Prostate gland (tissue), 2 donors: Measurements from ENCODE around the gene NAA80. TPM values are rescaled to one million over a fixed set of nuclear protein-coding genes. Genes with fewer than 3 reads are reported as not detected.

Experiments used
- DNase-seq: peaks from one replicate; pipeline ENCODE4 v3.0.0-alpha.2; 2019; ENCODE audit warnings: low spot score
- H3K27ac ChIP-seq, 2 donors: fragments of 200-600 bp; sonication (generic); 2 replicates each; pipeline ENCODE4 v1.5.1; 2017 to 2019
- H3K27me3 ChIP-seq: fragments of 200-600 bp; sonication (generic); replicated peaks from 2 replicates; pipeline ENCODE4 v1.5.1; 2019; ENCODE audit not compliant: insufficient read depth
- H3K36me3 ChIP-seq, 2 donors: fragments of 200-600 bp; sonication (generic); 1 replicate in 1 of 2; 2 replicates in 1 of 2; pipeline versions ENCODE4 v1.5.1 to v1.8.1; 2017 to 2019
- H3K4me1 ChIP-seq: fragments of 200-600 bp; sonication (generic); replicated peaks from 2 replicates; pipeline ENCODE4 v1.5.1; 2019
- H3K4me3 ChIP-seq, 2 donors: fragments of 200-600 bp; sonication (generic); 2 replicates each; pipeline ENCODE4 v1.5.1; 2017 to 2019
- H3K9me3 ChIP-seq: fragments of 200-600 bp; sonication (generic); 2 replicates; pipeline ENCODE4 v1.5.1; 2017
- POLR2A ChIP-seq: fragments of 450-650 bp; IDR thresholded peaks from one replicate; pipeline ENCODE4 v1.6.1; 2016; ENCODE audit warnings: antibody characterized with exemption, mild to moderate bottlenecking
- POLR2AphosphoS5 ChIP-seq: sonication (generic); formaldehyde crosslinking; IDR thresholded peaks from one replicate; pipeline ENCODE4 v1.6.1; 2017; ENCODE audit warnings: antibody characterized with exemption
- WGBS: methylation state at CpG from one replicate; pipeline ENCODE4 v1.1.5; 2018; 5-methylcytosine and 5-hydroxymethylcytosine counted together
- intact Hi-C: fragments of 100-400 bp; cut with DNase I; formaldehyde crosslinking; loops from one replicate; pipeline ENCODE4 v1.14.2; 2022
- total RNA-seq, 2 donors: library from RNA; depleted of rRNA; stranded (reverse); fragments of >200 nt; gene quantifications; one replicate each; pipeline ENCODE4 v1.1.0, GENCODE V29; 2016
- TF ChIP-seq, protein P1 (sequence below), 4 experiments: fragments of 200-600 bp in 2 of 4; fragments of 450-650 bp in 2 of 4; sonication (generic) in 2 of 4; IDR thresholded peaks; 1 replicate in 3 of 4; 2 replicates in 1 of 4; pipeline ENCODE4 v1.5.1; 2016 to 2019; ENCODE audit warnings: antibody characterized with exemption in 4 of 4, mild to moderate bottlenecking in 2 of 4, moderate library complexity in 2 of 4

The NAA80 gene
- total RNA-seq, 2 donors from 2014 or later = 15.8 to 28.0 TPM

DNA sequence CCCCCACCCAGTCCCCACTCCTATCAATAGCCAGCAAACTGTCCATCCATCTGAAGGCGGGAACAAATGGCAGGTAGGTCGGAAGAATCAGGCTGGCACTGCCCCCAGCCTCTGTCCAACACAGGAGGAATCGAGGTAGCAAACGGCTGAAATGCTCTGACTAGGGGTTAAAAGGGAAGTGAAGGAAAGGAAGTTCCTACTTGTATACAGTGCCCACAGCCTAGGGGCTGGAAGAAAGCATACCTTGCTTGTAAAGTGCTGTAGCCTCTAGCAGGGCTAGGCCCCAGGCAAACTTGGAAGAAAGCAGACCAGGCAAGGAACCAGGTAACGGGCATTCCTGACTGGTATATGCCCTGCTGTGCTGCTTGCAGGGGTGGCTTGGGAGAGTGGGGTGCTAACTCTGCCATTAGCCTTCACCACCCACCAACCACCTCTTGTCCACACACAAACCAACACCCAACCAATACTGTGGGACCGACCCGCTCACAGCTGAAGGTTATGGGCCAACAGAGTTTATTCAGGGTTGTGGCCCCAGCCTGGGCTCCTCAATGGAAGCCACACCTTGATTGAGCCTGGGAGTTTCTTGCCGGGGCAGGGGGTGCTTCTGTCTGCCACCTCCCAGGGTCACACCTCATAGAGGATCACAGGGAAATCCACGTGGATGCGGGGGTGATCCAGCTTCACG is 26.4 kb upstream of the NAA80 start:
- Histone ChIP-seq H3K27ac (no peak overlapping the region), H3K4me3 (no peak overlapping the region), H3K4me1 (peaks cover 9% of the 10 kb centered on the region), H3K36me3 (peaks cover 0 to 11% of the 10 kb centered on the region in 2 donors), H3K27me3 (no peaks in the 10 kb centered on the region), H3K9me3 (no peaks in the 10 kb centered on the region)
- 86% methylated on average over 11 of the region's 11 CpGs for WGBS
- TF ChIP-seq POLR2AphosphoS5 (no peak), POLR2A (no peak)
- TF ChIP-seq, protein P1, sequence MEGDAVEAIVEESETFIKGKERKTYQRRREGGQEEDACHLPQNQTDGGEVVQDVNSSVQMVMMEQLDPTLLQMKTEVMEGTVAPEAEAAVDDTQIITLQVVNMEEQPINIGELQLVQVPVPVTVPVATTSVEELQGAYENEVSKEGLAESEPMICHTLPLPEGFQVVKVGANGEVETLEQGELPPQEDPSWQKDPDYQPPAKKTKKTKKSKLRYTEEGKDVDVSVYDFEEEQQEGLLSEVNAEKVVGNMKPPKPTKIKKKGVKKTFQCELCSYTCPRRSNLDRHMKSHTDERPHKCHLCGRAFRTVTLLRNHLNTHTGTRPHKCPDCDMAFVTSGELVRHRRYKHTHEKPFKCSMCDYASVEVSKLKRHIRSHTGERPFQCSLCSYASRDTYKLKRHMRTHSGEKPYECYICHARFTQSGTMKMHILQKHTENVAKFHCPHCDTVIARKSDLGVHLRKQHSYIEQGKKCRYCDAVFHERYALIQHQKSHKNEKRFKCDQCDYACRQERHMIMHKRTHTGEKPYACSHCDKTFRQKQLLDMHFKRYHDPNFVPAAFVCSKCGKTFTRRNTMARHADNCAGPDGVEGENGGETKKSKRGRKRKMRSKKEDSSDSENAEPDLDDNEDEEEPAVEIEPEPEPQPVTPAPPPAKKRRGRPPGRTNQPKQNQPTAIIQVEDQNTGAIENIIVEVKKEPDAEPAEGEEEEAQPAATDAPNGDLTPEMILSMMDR (IDR thresholded peaks at IDR 0.05) = no peak
- DNase-seq = no peak
- intact Hi-C loops = no loop called here

GRCh38 chr3:50325113-50325480 is 25.9 kb upstream of the NAA80 start:
- intact Hi-C loops = no loop called here
- Histone ChIP-seq H3K27ac (peak overlapping the region in 1 of 2 donors; percentile 95), H3K4me1 (peaks cover 14% of the 10 kb centered on the region), H3K27me3 (no peaks in the 10 kb centered on the region), H3K9me3 (no peaks in the 10 kb centered on the region), H3K36me3 (peaks cover 0 to 6% of the 10 kb centered on the region in 2 donors), H3K4me3 (no peak overlapping the region)
- 85% methylated on average over 2 of the region's 2 CpGs for WGBS
- no peak for TF ChIP-seq POLR2A
- DNase-seq = no peak

DNA sequence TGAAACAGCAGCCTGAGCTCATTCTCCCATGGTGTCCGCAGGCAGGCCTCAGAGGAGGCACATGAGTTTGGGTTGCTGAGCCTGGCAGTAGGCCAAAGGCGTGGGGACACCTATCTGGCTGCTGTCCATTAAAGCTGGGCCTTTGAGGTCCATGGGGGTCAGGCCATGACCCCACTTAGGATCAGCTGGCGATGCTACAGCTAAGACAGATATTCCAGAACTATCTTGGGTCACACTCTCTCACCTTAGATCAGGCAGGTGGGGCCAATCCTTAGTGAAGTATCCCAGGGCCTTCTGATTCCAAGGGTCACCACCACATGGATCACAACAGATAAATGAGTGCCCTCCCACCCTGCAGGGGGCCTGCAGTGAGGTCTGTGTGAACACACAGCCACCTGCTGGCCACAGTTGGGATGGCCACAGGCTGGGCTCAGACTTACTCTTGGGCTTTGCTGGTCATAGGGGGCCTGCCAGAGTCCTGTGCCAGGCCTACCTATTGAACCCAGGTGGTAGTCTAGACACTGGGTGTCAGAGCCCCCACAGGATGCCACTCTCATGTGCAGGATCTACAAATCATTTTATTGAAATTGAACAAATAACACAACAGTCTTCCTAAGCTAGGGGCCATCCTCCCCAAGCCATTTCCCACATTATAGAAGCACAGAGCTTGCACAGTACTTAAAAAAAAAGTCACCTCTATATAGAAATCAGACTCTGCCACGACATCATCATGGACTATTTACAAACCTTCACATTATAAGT is 25.3 kb upstream of the NAA80 start:
- peak; percentile 56 for DNase-seq
- whole genome bisulfite sequencing = 66% methylated on average over 3 of the region's 4 CpGs
- no peaks in the 10 kb centered on the region for H3K27me3 ChIP-seq
- intact Hi-C loops = loop anchor here (5.0 kb wide), 1 partner anchor 87 kb away; the partner anchor contains the start of gene GNAI2
- no peak for TF ChIP-seq POLR2A
- TF ChIP-seq POLR2AphosphoS5 = peak; percentile 31
- TF ChIP-seq, protein P1 (IDR thresholded peaks at IDR 0.05) = peak; percentile 69 to 91 (median 82)
- H3K9me3 ChIP-seq = no peaks in the 10 kb centered on the region
- H3K27ac ChIP-seq = peak overlapping the region; percentile 24 to 95
- H3K4me3 ChIP-seq = no peak overlapping the region
- peaks cover 0 to under 1% of the 10 kb centered on the region in 2 donors for H3K36me3 ChIP-seq
- peaks cover 17% of the 10 kb centered on the region for H3K4me1 ChIP-seq

GRCh38 chr3:50323614-50324199 is 24.5 kb upstream of the NAA80 start:
- no peaks in the 10 kb centered on the region for H3K9me3 ChIP-seq
- WGBS = 59% methylated on average over 5 of the region's 5 CpGs
- H3K36me3 ChIP-seq = no peaks in the 10 kb centered on the region
- H3K27ac ChIP-seq = peak overlapping the region; percentile 88 to 95
- no peaks in the 10 kb centered on the region for H3K27me3 ChIP-seq
- intact Hi-C loops = loop anchor here (2.0 to 5.0 kb wide), 2 partner anchors 63 to 86 kb away; partner anchors contain the start of gene GNAI2
- TF ChIP-seq, protein P1 (IDR thresholded peaks at IDR 0.05) = no peak
- TF ChIP-seq POLR2A (no peak), POLR2AphosphoS5 (no peak)
- no peak for DNase-seq
- H3K4me3 ChIP-seq = no peak overlapping the region
- H3K4me1 ChIP-seq = peaks cover 17% of the 10 kb centered on the region

DNA sequence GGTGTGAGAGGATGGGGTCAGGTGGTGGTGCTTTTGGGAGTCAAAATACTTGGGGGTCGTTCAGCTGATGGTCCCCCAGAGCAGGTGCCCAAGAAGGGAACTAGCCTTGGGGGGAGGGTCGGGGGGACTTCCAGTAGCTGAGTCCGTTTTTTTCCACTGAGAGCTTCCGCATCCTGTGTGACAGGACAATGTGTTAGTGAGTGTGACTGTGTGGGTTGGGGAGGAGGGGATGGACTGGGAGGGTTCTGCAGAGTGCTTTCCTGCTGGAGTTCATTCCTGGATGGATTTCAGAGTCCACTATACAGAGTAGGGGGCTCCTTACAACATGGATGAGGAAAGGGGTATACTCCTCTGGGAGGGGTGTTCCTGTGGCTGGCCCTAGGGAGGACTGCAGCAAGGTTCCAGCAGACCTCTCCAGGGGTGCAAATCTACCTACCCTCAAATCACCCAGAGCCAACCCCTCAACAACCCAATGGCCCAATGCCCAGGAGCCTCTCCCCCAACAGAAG is 23.9 kb upstream of the NAA80 start:
- peak overlapping the region; percentile 88 to 95 for H3K27ac ChIP-seq
- H3K4me3 ChIP-seq = no peak overlapping the region
- TF ChIP-seq POLR2AphosphoS5 (no peak), POLR2A (no peak)
- TF ChIP-seq, protein P1 (IDR thresholded peaks at IDR 0.05) = no peak
- no peaks in the 10 kb centered on the region for H3K9me3 ChIP-seq
- peaks cover 20% of the 10 kb centered on the region for H3K4me1 ChIP-seq
- WGBS = 39% methylated on average over 4 of the region's 4 CpGs
- no peaks in the 10 kb centered on the region for H3K36me3 ChIP-seq
- H3K27me3 ChIP-seq = no peaks in the 10 kb centered on the region
- DNase-seq = no peak
- intact Hi-C loops = loop anchor here (2.0 to 5.0 kb wide), 2 partner anchors 62 to 86 kb away; partner anchors contain the start of gene GNAI2
